Fibroblast of the aortic adventitia (primary cell): Measurements from ENCODE around the gene ZFPM1. TPM values are rescaled to one million over a fixed set of nuclear protein-coding genes. Genes with fewer than 3 reads are reported as not detected.

Experiments used
- DNase-seq: peaks from one replicate; pipeline ENCODE4 v3.0.0-alpha.2; 2010; ENCODE audit warnings: low read depth
- H3K4me3 ChIP-seq: 2 replicates; pipeline ENCODE4 v1.5.1; 2011; ENCODE audit warnings: low read depth, mild to moderate bottlenecking, control low read depth, low read length, moderate library complexity
- total RNA-seq: library from RNA; depleted of rRNA; stranded (reverse); fragments of >200 nt; gene quantifications from 2 replicates; pipeline ENCODE4 v1.2.3, GENCODE V29; 2012; ENCODE audit warnings: low replicate concordance
- TF ChIP-seq, protein P1 (sequence below): IDR thresholded peaks from 2 replicates; pipeline ENCODE4 v1.5.1; 2011; ENCODE audit warnings: mild to moderate bottlenecking, low read length, control low read depth, inconsistent platforms; ENCODE audit not compliant: insufficient read depth

The ZFPM1 gene
- total RNA-seq, 1 donor: 4.2 TPM

DNA sequence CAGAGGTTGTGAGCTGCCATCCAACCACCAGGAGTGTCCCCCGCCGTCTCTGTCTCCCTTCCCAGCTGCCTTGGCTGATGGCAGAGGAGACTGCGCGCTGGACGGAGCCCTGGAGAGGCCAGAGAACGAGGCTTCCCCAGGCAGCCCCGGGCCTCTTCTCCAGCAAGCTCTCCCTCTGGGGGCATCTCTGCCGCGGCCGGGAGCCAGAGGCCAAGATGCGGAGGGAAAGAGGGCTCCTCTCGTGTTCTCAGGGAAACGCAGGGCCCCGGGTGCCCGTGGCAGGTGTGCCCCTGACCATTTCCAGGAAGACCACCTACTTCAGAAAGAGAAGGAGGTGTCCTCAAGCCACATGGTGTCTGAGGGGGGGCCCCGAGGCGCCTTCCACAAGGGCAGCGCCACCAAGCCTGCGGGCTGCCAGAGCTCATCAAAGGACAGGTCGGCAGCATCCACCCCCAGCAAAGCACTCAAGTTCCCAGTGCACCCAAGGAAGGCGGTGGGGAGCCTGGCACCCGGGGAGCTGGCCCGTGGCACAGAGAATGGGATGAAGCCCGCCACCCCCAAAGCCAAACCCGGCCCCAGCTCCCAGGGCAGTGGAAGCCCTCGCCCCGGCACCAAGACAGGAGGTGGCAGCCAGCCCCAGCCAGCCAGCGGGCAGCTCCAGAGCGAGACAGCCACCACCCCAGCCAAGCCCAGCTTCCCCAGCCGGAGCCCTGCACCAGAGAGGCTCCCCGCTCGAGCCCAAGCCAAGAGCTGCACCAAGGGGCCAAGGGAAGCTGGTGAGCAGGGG lies 14.8 kb upstream of the ZFPM1 start:
- H3K4me3 ChIP-seq: no peak overlapping the region
- DNase-seq: no peak
- TF ChIP-seq, protein P1, sequence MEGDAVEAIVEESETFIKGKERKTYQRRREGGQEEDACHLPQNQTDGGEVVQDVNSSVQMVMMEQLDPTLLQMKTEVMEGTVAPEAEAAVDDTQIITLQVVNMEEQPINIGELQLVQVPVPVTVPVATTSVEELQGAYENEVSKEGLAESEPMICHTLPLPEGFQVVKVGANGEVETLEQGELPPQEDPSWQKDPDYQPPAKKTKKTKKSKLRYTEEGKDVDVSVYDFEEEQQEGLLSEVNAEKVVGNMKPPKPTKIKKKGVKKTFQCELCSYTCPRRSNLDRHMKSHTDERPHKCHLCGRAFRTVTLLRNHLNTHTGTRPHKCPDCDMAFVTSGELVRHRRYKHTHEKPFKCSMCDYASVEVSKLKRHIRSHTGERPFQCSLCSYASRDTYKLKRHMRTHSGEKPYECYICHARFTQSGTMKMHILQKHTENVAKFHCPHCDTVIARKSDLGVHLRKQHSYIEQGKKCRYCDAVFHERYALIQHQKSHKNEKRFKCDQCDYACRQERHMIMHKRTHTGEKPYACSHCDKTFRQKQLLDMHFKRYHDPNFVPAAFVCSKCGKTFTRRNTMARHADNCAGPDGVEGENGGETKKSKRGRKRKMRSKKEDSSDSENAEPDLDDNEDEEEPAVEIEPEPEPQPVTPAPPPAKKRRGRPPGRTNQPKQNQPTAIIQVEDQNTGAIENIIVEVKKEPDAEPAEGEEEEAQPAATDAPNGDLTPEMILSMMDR: no peak

DNA sequence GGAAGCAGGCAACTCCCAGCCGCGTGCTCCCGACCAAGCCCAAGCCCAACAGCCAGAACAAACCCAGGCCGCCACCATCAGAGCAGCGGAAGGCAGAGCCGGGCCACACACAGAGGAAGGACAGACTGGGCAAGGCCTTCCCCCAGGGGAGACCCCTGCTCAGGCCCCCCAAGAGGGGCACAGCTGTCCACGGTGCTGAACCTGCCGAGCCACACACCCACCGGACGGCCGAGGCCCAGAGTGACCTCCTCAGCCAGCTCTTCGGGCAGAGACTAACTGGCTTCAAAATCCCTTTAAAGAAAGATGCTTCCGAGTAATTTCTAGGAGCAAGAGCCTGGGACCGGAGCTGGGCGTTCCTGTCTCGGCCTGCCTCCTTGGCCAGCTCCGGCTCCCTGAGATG lies 14.1 kb upstream of the ZFPM1 start:
- no peak overlapping the region for H3K4me3 ChIP-seq
- TF ChIP-seq, protein P1: no peak
- no peak for DNase-seq

DNA sequence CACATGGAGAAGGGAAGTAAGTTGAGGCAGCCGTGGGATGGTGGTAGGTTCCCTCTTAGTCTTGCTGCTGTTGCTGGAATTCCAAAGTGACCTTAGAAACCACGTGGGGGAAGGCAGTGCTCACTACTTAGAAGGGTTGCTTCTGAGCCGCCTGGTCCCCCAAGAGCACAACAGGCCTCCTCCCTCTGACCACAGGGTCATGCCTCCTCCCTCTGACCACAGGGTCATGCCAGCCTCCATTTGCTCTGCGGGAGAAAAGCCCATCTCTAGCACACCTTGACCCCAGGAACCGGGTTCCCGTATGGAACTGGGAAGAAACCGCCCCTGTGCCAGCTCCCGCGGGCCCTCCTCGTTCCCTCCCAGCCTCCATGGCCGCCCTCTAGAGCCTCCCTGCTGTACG lies 13.4 kb upstream of the ZFPM1 start:
- DNase-seq: no peak
- TF ChIP-seq, protein P1: no peak
- no peak overlapping the region for H3K4me3 ChIP-seq

DNA sequence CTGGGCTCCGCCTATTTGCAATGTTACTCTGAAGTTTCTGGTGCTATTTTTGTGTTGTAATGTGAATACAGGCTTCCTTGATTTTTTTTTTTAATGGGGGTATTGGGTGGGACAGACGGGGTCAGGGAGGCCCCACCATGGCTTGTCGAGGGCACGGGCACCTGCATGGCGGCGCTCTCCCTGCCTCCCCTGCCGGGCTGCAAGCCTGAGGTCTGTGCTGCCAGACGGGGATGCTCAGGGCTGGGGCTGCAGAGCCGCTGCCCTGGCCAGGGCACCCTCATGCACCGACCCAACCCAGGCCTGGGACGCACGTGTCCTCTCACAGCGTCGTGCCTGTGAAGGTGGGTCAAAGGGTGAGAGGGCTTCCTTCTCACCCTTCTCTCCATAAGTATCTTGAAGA lies 13.0 kb upstream of the ZFPM1 start:
- no peak overlapping the region for H3K4me3 ChIP-seq
- TF ChIP-seq, protein P1: no peak
- no peak for DNase-seq

DNA sequence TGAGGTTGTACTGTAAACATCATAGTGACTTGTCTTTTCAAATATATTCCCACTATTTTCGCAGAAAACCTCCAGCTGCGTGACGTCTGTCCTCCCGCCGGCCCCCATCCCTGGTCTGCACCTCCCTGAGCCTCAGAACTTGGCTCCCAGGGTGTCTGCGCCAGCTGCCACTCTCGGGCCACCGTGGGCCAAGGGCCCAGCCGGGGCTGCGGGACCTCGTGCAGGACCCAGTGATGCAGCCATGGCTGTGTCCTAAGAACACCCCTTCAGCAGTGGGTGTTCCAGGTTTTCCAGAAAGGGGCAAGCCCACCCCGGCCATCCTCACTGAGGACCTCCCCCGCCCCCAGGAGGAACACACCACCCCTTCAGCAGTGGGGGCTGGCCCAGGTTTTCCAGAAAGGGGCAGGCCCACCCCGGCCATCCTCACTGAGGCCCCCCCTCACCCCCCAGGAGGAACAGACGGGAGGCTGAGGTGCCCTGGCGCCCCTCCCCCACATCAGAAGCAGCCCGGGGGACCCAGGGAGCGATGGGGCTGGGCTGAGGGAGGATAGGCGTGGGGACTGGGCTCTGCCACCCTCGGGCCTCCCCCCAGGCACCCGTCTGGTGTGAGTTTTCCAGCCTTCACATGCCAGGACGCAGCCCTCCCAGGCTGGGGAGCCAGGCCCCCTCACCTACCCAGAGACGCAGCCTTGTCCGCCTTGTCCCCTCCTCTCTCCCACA lies 12.2 kb upstream of the ZFPM1 start:
- no peak for DNase-seq
- no peak overlapping the region for H3K4me3 ChIP-seq
- TF ChIP-seq, protein P1: no peak

DNA sequence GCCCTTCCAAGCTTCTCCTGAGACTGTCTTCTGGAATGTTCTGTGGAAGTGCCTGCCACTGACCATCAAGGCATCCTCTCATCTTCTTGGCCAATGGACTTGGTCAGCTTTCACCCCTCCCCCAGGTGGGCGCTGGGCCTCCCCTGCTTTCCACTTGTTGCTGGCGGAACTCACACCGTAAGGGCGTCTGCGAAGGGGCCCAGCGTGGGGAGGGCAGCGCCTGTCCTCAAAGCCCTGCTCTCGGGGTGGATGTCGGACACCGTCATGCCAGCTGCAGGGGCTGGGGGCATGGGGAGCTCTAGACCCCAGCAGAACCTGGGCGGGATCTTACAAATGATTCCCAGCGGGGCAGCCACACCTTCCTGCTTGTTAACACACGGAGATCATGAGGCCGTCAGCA lies 11.6 kb upstream of the ZFPM1 start:
- DNase-seq: no peak
- TF ChIP-seq, protein P1: no peak
- H3K4me3 ChIP-seq: no peak overlapping the region
